Caco-2 (cell line): ENCODE measurements around the gene VPS52. TPM values are rescaled to one million over a fixed set of nuclear protein-coding genes. Genes with fewer than 3 reads are reported as not detected.
A peak's percentile ranks its signal among the peaks of the same experiment; 100 is the strongest.
"Not testable (repeated sequence)": the region's sequence is repeated elsewhere in the genome, so short reads cannot be mapped to it uniquely, and the experiment has no call there.

ENCODE experiments used
- BruUV-seq: library from RNA; stranded (reverse); fragments of 400-500 nt; replicated peaks from 2 replicates; lab custom pipeline; 2021; lab: Mats Ljungman, UMichigan
- CTCF ChIA-PET: fragments of 300-600 bp; sonication (Branson Sonifier 250); formaldehyde crosslinking; loops from one replicate; lab custom pipeline; 2022; ENCODE audit warnings: antibody characterized with exemption; lab: Charles Lee
- POLR2A ChIA-PET: fragments of 300-600 bp; sonication (Branson Sonifier 250); formaldehyde crosslinking; loops from one replicate; lab custom pipeline; 2022; ENCODE audit warnings: antibody characterized with exemption; lab: Charles Lee
- DNase-seq, 2 experiments: peaks; one replicate each; pipeline versions ENCODE4 v3.0.0 to v3.0.0-alpha.2; 2020 to 2022
- H3K27me3 ChIP-seq: replicated peaks from 2 replicates; pipeline ENCODE4 v1.6.0; 2011; ENCODE audit warnings: low read length; ENCODE audit not compliant: control insufficient read depth, insufficient read depth
- H3K36me3 ChIP-seq: 2 replicates; pipeline ENCODE4 v1.5.1; 2011; ENCODE audit warnings: low read length; ENCODE audit not compliant: control insufficient read depth, insufficient read depth
- H3K4me1 ChIP-seq: fragments of 250-450 bp; sonication (Bioruptor Pico); 2 replicates; pipeline ENCODE4 v1.5.1; 2020; ENCODE audit warnings: mild to moderate bottlenecking
- H3K4me3 ChIP-seq: 2 replicates; pipeline ENCODE4 v1.5.1; 2011; ENCODE audit warnings: low read depth, mild to moderate bottlenecking, control low read depth, low read length
- H3K9me3 ChIP-seq: fragments of 250-450 bp; sonication (Bioruptor Pico); 2 replicates; pipeline ENCODE4 v1.5.1; 2020; ENCODE audit warnings: mild to moderate bottlenecking, moderate library complexity
- H3K27ac Mint-ChIP-seq: one replicate; pipeline ENCODE4 v1.8.0; 2022; ENCODE audit warnings: mixed read lengths; ENCODE audit not compliant: unreplicated experiment
- H3K27me3 Mint-ChIP-seq: one replicate; pipeline ENCODE4 v1.8.0; 2022; ENCODE audit warnings: mixed read lengths; ENCODE audit not compliant: insufficient read depth, unreplicated experiment
- H3K36me3 Mint-ChIP-seq: one replicate; pipeline ENCODE4 v1.8.0; 2022; ENCODE audit warnings: mild to moderate bottlenecking, mixed read lengths; ENCODE audit not compliant: insufficient read depth, unreplicated experiment
- H3K4me1 Mint-ChIP-seq: one replicate; pipeline ENCODE4 v1.8.0; 2022; ENCODE audit warnings: low read depth, mixed read lengths; ENCODE audit not compliant: unreplicated experiment
- H3K4me3 Mint-ChIP-seq: one replicate; pipeline ENCODE4 v1.8.0; 2022; ENCODE audit warnings: mild to moderate bottlenecking, moderate library complexity, mixed read lengths; ENCODE audit not compliant: unreplicated experiment
- H3K9me3 Mint-ChIP-seq: one replicate; pipeline ENCODE4 v1.8.0; 2022; ENCODE audit warnings: mixed read lengths; ENCODE audit not compliant: unreplicated experiment
- intact Hi-C: fragments of 100-400 bp; cut with micrococcal nuclease; formaldehyde crosslinking; loops from one replicate; pipeline ENCODE4 v1.10.0; 2022; ENCODE audit not compliant: unreplicated experiment
- total RNA-seq: library from RNA; stranded (reverse); gene quantifications from 2 replicates; pipeline ENCODE4 v1.2.3, GENCODE V29; 2022
- TF ChIP-seq, protein P1 (sequence below), 2 experiments: fragments of 200-600 bp in 1 of 2; IDR thresholded peaks; 1 replicate in 1 of 2; 2 replicates in 1 of 2; pipeline versions ENCODE4 v1.5.1 to v1.8.0; 2011 to 2022; ENCODE audit warnings: antibody characterized with exemption in 1 of 2, control low read depth in 1 of 2, inconsistent platforms in 1 of 2, low read depth in 1 of 2, low read length in 1 of 2, mild to moderate bottlenecking in 1 of 2, moderate library complexity in 1 of 2; ENCODE audit not compliant: insufficient read depth in 1 of 2, severe bottlenecking in 1 of 2, unreplicated experiment in 1 of 2

Gene VPS52
- total RNA-seq, 1 experiment from 2014 or later: 55.6 TPM

GRCh38 chr6:33264015-33264414, 7.7 kb downstream of the VPS52 start:
- Mint-ChIP-seq H3K4me1 (no peaks in the 10 kb centered on the region), H3K27ac (no peak overlapping the region), H3K27me3 (no peaks in the 10 kb centered on the region), H3K9me3 (no peaks in the 10 kb centered on the region), H3K36me3 (peaks cover 36% of the 10 kb centered on the region), H3K4me3 (no peak overlapping the region)
- no peaks in the 10 kb centered on the region; the same call in none of the 2 replicates for H3K36me3 ChIP-seq
- intact Hi-C loops: no loop called here
- H3K9me3 ChIP-seq: no peaks in the 10 kb centered on the region
- no peaks in the 10 kb centered on the region for H3K27me3 ChIP-seq
- H3K4me1 ChIP-seq: peaks cover 4% of the 10 kb centered on the region; the same call in 1 of the 2 replicates
- no peak overlapping the region for H3K4me3 ChIP-seq
- CTCF ChIA-PET: interaction anchor here (0.6 kb wide), 1 partner anchor 1528 kb away, joined by 3 read pairs; no protein-coding TSS in a partner anchor
- POLR2A ChIA-PET: no interaction called here
- TF ChIP-seq, protein P1, sequence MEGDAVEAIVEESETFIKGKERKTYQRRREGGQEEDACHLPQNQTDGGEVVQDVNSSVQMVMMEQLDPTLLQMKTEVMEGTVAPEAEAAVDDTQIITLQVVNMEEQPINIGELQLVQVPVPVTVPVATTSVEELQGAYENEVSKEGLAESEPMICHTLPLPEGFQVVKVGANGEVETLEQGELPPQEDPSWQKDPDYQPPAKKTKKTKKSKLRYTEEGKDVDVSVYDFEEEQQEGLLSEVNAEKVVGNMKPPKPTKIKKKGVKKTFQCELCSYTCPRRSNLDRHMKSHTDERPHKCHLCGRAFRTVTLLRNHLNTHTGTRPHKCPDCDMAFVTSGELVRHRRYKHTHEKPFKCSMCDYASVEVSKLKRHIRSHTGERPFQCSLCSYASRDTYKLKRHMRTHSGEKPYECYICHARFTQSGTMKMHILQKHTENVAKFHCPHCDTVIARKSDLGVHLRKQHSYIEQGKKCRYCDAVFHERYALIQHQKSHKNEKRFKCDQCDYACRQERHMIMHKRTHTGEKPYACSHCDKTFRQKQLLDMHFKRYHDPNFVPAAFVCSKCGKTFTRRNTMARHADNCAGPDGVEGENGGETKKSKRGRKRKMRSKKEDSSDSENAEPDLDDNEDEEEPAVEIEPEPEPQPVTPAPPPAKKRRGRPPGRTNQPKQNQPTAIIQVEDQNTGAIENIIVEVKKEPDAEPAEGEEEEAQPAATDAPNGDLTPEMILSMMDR (IDR thresholded peaks at IDR 0.05; ENCODE audit: insufficient read depth in 1 of 2, low read depth in 1 of 2, low read length in 1 of 2, severe bottlenecking in 1 of 2, unreplicated experiment in 1 of 2): no peak
- DNase-seq: no peak
- BruUV-seq: no TSS peak

GRCh38 chr6:33262490-33262889, 9.2 kb downstream of the VPS52 start:
- intact Hi-C loops, H3K36me3 ChIP-seq, H3K4me1 ChIP-seq, H3K27ac Mint-ChIP-seq, DNase-seq, H3K9me3 Mint-ChIP-seq, H3K4me1 Mint-ChIP-seq, H3K27me3 ChIP-seq, H3K4me3 Mint-ChIP-seq, POLR2A ChIA-PET, H3K4me3 ChIP-seq, H3K9me3 ChIP-seq, H3K27me3 Mint-ChIP-seq, BruUV-seq: not testable (repeated sequence)
- CTCF ChIA-PET: interaction anchor here (0.6 kb wide), 1 partner anchor 13 kb away, joined by 4 read pairs; no protein-coding TSS in a partner anchor
- H3K36me3 Mint-ChIP-seq: peaks cover 41% of the 10 kb centered on the region

GRCh38 chr6:33259032-33259431, 12.6 kb downstream of the VPS52 start:
- H3K36me3 Mint-ChIP-seq: peaks cover 36% of the 10 kb centered on the region
- H3K27me3 Mint-ChIP-seq: no peaks in the 10 kb centered on the region
- ChIA-PET CTCF (no interaction called here), POLR2A (interaction anchor here (2.8 kb wide), 1 partner anchor 13 kb away, joined by 11 read pairs; the partner anchor contains the start of genes RPS18 and VPS52)
- H3K9me3 Mint-ChIP-seq: no peaks in the 10 kb centered on the region
- H3K36me3 ChIP-seq: no peaks in the 10 kb centered on the region; the same call in none of the 2 replicates
- H3K4me1 ChIP-seq: peaks cover 9% of the 10 kb centered on the region; the same call in 1 of the 2 replicates
- H3K4me3 Mint-ChIP-seq: no peak overlapping the region
- TF ChIP-seq, protein P1 (IDR thresholded peaks at IDR 0.05; ENCODE audit: insufficient read depth in 1 of 2, low read depth in 1 of 2, low read length in 1 of 2, severe bottlenecking in 1 of 2, unreplicated experiment in 1 of 2): no peak
- no peaks in the 10 kb centered on the region for H3K9me3 ChIP-seq
- no peaks in the 10 kb centered on the region for H3K4me1 Mint-ChIP-seq
- H3K27me3 ChIP-seq: no peaks in the 10 kb centered on the region
- DNase-seq: peak in 1 of 2 experiments; percentile 40
- no TSS peak for BruUV-seq
- H3K27ac Mint-ChIP-seq: no peak overlapping the region
- intact Hi-C loops: no loop called here
- H3K4me3 ChIP-seq: no peak overlapping the region
